Measurements from ENCODE around the gene MARK3.

DNA sequence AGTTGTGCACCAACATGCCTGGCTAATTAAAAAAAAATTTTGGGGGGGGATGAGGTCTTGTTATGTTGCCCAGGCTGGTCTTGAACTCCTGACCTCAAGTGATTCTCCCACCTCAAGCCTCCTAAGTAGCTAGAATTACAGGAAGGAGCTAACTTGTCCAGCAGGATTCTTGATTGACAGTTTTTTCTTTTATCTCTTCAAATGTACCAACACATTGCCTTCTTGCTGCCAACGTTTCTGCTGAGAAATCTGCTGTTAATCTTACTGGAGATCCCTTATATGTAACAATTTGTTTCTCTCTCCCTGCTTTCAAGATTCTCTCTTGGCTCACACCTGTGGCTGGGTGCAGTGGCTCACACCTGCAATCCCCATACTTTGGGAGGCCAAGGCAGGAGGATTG is 22.4 kb upstream of the MARK3 start:
- no peak for TF ChIP-seq FOXM1 (IDR thresholded peaks at IDR 0.05; ENCODE audit: borderline replicate concordance)
- no peak for TF ChIP-seq LEF1 (IDR thresholded peaks at IDR 0.05; ENCODE audit: borderline replicate concordance)
- no peak for TF ChIP-seq ELF4 (IDR thresholded peaks at IDR 0.05)
- TF ChIP-seq BHLHE40 (IDR thresholded peaks at IDR 0.05; ENCODE audit: borderline replicate concordance), result no peak

Data from HEK293T (cell line).